K562 (cell line): ENCODE data around the gene SRF. TPM values are rescaled to one million over a fixed set of nuclear protein-coding genes. Genes with fewer than 3 reads are reported as not detected.

Source experiments
- ATAC-seq: fragments of 200-7000 bp; cut with Tn5 transposase; 3 replicates; pipeline ENCODE4 v1.9.1; 2020; ENCODE audit warnings: moderate library complexity
- BruUV-seq: library from RNA; stranded (reverse); fragments of 400-500 nt; replicated peaks from 2 replicates; lab custom pipeline; 2021; lab: Mats Ljungman, UMichigan
- CTCF ChIA-PET: fragments of 300-600 bp; formaldehyde crosslinking; extraction: SDS; loops from one replicate; lab custom pipeline; 2021; ENCODE audit warnings: low intra/inter-chr PET ratio; lab: Yijun Ruan, JAX
- POLR2A ChIA-PET: fragments of 300-600, 350-650 bp; sonication (Branson Sonifier 250); formaldehyde crosslinking; extraction: SDS; loops from one replicate; lab custom pipeline; 2021; ENCODE audit warnings: antibody characterized with exemption, inconsistent platforms; lab: Yijun Ruan, JAX
- DNase-seq, 4 experiments: peaks; one replicate each; pipeline versions ENCODE4 v3.0.0 to v3.0.0-alpha.2; 2011 to 2018; ENCODE audit warnings: low spot score in 3 of 4, mixed read lengths in 3 of 4; ENCODE audit errors: extremely low read depth in 1 of 4
- FAIRE-seq: peaks from 2 replicates; lab custom pipeline; 2011; peaks lifted over from hg19 to GRCh38; lab: Jason Lieb, UNC
- H2AFZ ChIP-seq: 2 replicates; pipeline ENCODE4 v1.6.0; 2011; ENCODE audit warnings: low read depth, low read length, control low read depth, inconsistent platforms
- H3K27ac ChIP-seq: fragments of 200-600 bp; 3 replicates; pipeline ENCODE4 v1.8.0; 2011; ENCODE audit warnings: low read depth, mild to moderate bottlenecking, control low read depth, inconsistent platforms, low read length, moderate library complexity, mixed read lengths; ENCODE audit errors: extremely low read depth
- H3K27me3 ChIP-seq, 2 experiments: fragments of 300-600 bp in 1 of 2; 2 replicates in 1 of 2; 3 replicates in 1 of 2; pipeline versions ENCODE4 v1.6.0 to v1.8.0; 2011; ENCODE audit warnings: inconsistent platforms in 2 of 2, low read length in 2 of 2, mild to moderate bottlenecking in 1 of 2, mixed read lengths in 1 of 2, moderate library complexity in 1 of 2; ENCODE audit not compliant: control insufficient read depth in 2 of 2, insufficient read depth in 2 of 2
- H3K36me3 ChIP-seq: fragments of 300-600 bp; 3 replicates; pipeline ENCODE4 v1.8.0; 2011; ENCODE audit warnings: mild to moderate bottlenecking, low read length, inconsistent platforms; ENCODE audit not compliant: control insufficient read depth, insufficient read depth
- H3K4me1 ChIP-seq, 2 experiments: fragments of 200-600 bp in 1 of 2; replicated peaks in 1 of 2; 2 replicates in 1 of 2; 3 replicates in 1 of 2; pipeline versions ENCODE4 v1.5.1 to v1.8.0; 2011; ENCODE audit warnings: inconsistent platforms in 2 of 2, low read length in 2 of 2, mild to moderate bottlenecking in 1 of 2, mixed read lengths in 1 of 2, moderate library complexity in 1 of 2; ENCODE audit not compliant: control insufficient read depth in 2 of 2, insufficient read depth in 2 of 2
- H3K4me2 ChIP-seq: 2 replicates; pipeline ENCODE4 v1.6.1; 2011; ENCODE audit warnings: low read length, control low read depth, inconsistent platforms, mixed read lengths; ENCODE audit not compliant: insufficient read depth
- H3K4me3 ChIP-seq: fragments of 200-600 bp; sonication (generic), shearing (Covaris generic); 2 replicates; pipeline ENCODE4 v1.5.1; 2016; ENCODE audit warnings: control low read depth, inconsistent platforms
- H3K79me2 ChIP-seq: fragments of 200-600 bp; 3 replicates; pipeline ENCODE4 v1.8.0; 2011; ENCODE audit warnings: low read length, inconsistent platforms; ENCODE audit not compliant: control insufficient read depth, insufficient read depth
- H3K9ac ChIP-seq, 2 experiments: 2 replicates each; pipeline versions ENCODE4 v1.6.0 to v1.6.1; 2011; ENCODE audit warnings: low read depth in 2 of 2, low read length in 2 of 2, control low read depth in 1 of 2, inconsistent platforms in 1 of 2, mild to moderate bottlenecking in 1 of 2, mixed read lengths in 1 of 2; ENCODE audit not compliant: insufficient read depth in 1 of 2
- H3K9me1 ChIP-seq: one replicate; pipeline ENCODE4 v1.6.0; 2011; ENCODE audit warnings: inconsistent platforms, mild to moderate bottlenecking, low read length, moderate library complexity; ENCODE audit not compliant: control insufficient read depth, insufficient read depth
- H3K9me3 ChIP-seq: replicated peaks from 2 replicates; pipeline ENCODE4 v1.5.1; 2011; ENCODE audit warnings: low read depth, low read length, inconsistent platforms; ENCODE audit not compliant: control insufficient read depth, insufficient read depth
- H4K20me1 ChIP-seq: replicated peaks from 2 replicates; pipeline ENCODE4 v1.6.1; 2011; ENCODE audit warnings: low read length, inconsistent platforms, mixed read lengths; ENCODE audit not compliant: control insufficient read depth, insufficient read depth
- CBFB ChIP-seq: sonication (generic); formaldehyde crosslinking; IDR thresholded peaks from 2 replicates; pipeline ENCODE4 v1.4.0; 2020; ENCODE audit warnings: mild to moderate bottlenecking, missing genetic modification reagents
- HCFC1 ChIP-seq: IDR thresholded peaks from 2 replicates; pipeline ENCODE4 v1.6.1; 2012; ENCODE audit warnings: low read depth, low read length, improper control_type of control experiment
- HMGN3 ChIP-seq: IDR thresholded peaks from 2 replicates; pipeline ENCODE4 v1.6.1; 2011; ENCODE audit warnings: borderline replicate concordance, low read depth, mild to moderate bottlenecking, mixed read lengths, low read length; ENCODE audit not compliant: insufficient read length; ENCODE audit errors: extremely low read depth
- HNRNPK ChIP-seq: fragments of 200-400 bp; formaldehyde crosslinking; IDR thresholded peaks from one replicate; pipeline ENCODE4 v1.6.1; 2018; ENCODE audit warnings: mild to moderate bottlenecking, low read depth, low read length; ENCODE audit not compliant: poor library complexity, severe bottlenecking
- PYGO2 ChIP-seq: fragments of 450-650 bp; IDR thresholded peaks from 2 replicates; pipeline ENCODE4 v1.6.1; 2016; ENCODE audit warnings: mild to moderate bottlenecking, missing genetic modification characterization, moderate library complexity, missing compliant biosample characterization
- SMAD2 ChIP-seq: fragments of 150-350 bp; IDR thresholded peaks from 2 replicates; pipeline ENCODE4 v1.6.1; 2014; ENCODE audit warnings: low read depth, mild to moderate bottlenecking, low read length
- TCF3 ChIP-seq: sonication (generic); formaldehyde crosslinking; IDR thresholded peaks from 2 replicates; pipeline ENCODE4 v1.4.0; 2020; ENCODE audit warnings: mild to moderate bottlenecking, missing genetic modification reagents
- TFAM ChIP-seq: fragments of 250-450 bp; sonication (Bioruptor Pico); conservative IDR thresholded peaks from 2 replicates; pipeline ENCODE4 v1.5.0; 2021; ENCODE audit warnings: mild to moderate bottlenecking, moderate library complexity
- ZNF24 ChIP-seq: fragments of 450-650 bp; IDR thresholded peaks from 2 replicates; pipeline ENCODE4 v1.6.1; 2016
- ZNF41 ChIP-seq: fragments of 250-450 bp; sonication (Bioruptor Pico); conservative IDR thresholded peaks from 2 replicates; pipeline ENCODE4 v1.4.0; 2020; ENCODE audit warnings: mild to moderate bottlenecking
- ZNF644 ChIP-seq: fragments of 200-800 bp; sonication (Bioruptor generic); IDR thresholded peaks from 2 replicates; pipeline ENCODE4 v1.6.1; 2016; ENCODE audit warnings: low read depth, missing genetic modification characterization, missing compliant biosample characterization
- ZNF707 ChIP-seq: fragments of 250-450 bp; sonication (Bioruptor Pico); conservative IDR thresholded peaks from 2 replicates; pipeline ENCODE4 v1.8.0; 2022; ENCODE audit warnings: inconsistent platforms, mild to moderate bottlenecking, moderate library complexity
- WGBS: fragments of 100-300 bp; shearing (Covaris generic); methylation state at CpG from one replicate; pipeline ENCODE4 v1.1.6; 2016; ENCODE audit warnings: low coverage, mixed read lengths; ENCODE audit not compliant: insufficient coverage; ENCODE audit errors: missing lambda C conversion rate; 5-methylcytosine and 5-hydroxymethylcytosine counted together
- in situ Hi-C: fragments of 300-500 bp; cut with MboI; formaldehyde crosslinking; loops from 4 replicates; pipeline ENCODE4 v1.15.0; 2018; ENCODE audit warnings: inconsistent platforms, mixed read lengths
- intact Hi-C: fragments of 100-400 bp; cut with micrococcal nuclease; formaldehyde crosslinking; loops from 2 replicates; pipeline ENCODE4 v1.14.2; 2022
- polyA plus RNA-seq, 8 experiments: library from polyadenylated mRNA; depleted of rRNA in 4 of 8; stranded (reverse) in 5 of 8; unstranded in 3 of 8; fragments of >200 nt; fragmentation: Nextera tagmentation in 2 of 8; fragmentation: Illumina TruSeq in 1 of 8; extraction: Ambion mirVana in 2 of 8; extraction: Trizol in 1 of 8; gene quantifications; 2 replicates each; pipeline versions ENCODE4 v1.2.1 to v1.2.3, GENCODE V29; 2011 to 2014; ENCODE audit warnings: inconsistent platforms in 1 of 8, missing spikeins in 1 of 8
- total RNA-seq, 7 experiments: library from RNA; depleted of rRNA in 6 of 7; stranded (reverse); fragments of >200 nt in 6 of 7; fragmentation: Illumina TruSeq in 2 of 7; extraction: Trizol in 2 of 7; gene quantifications; 2 replicates each; pipeline versions ENCODE4 v1.2.1 to v1.2.3, GENCODE V29; 2011 to 2021; ENCODE audit warnings: low replicate concordance in 1 of 7
- TF ChIP-seq, protein P1 (sequence below): fragments of 250-450 bp; sonication (Bioruptor Pico); IDR thresholded peaks from 2 replicates; pipeline ENCODE4 v1.4.0; 2020; ENCODE audit warnings: mild to moderate bottlenecking
- TF ChIP-seq, protein P2 (sequence below): fragments of 250-450 bp; sonication (Bioruptor Pico); IDR thresholded peaks from 2 replicates; pipeline ENCODE4 v1.8.0; 2022; ENCODE audit warnings: moderate library complexity, mild to moderate bottlenecking, inconsistent platforms
- TF ChIP-seq, protein P3 (sequence below): fragments of 450-650 bp; IDR thresholded peaks from 2 replicates; pipeline ENCODE4 v1.6.1; 2016

The SRF gene
- total and polyA plus RNA-seq, 9 of the 15 experiments (the other 6 are each of a cell fraction or from before 2014, with no cell fraction given), result 2.5 to 37.0 (median 24.6) TPM

DNA sequence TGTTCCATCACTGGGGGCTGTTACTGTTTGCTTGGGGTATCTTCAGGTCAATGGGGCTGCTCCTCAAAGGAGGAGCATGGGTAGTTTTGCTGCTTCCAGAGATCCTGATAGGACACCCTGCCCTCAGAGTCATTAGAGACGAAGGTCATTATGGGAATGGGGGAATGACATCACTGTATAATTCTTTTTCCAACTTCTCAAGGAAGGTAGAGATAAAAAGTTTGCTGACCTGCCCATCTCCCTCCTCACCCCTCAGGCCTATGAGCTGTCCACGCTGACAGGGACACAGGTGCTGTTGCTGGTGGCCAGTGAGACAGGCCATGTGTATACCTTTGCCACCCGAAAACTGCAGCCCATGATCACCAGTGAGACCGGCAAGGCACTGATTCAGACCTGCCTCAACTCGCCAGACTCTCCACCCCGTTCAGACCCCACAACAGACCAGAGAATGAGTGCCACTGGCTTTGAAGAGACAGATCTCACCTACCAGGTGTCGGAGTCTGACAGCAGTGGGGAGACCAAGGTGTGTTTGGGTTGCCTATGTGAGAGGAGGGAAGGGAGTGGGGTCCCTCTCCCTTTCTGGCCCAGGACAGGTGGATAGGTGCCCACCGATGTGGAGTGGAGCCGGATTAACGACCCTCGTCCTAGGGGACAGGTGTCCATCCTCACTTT, 2.7 kb downstream of the SRF start:
- Histone ChIP-seq H3K9ac (peak overlapping the region; percentile 82 to 90; a peak in 3 of 4 replicates), H3K36me3 (peaks cover 46% of the 10 kb centered on the region), H4K20me1 (peaks cover 32% of the 10 kb centered on the region), H3K9me3 (no peaks in the 10 kb centered on the region), H2AFZ (no peak overlapping the region), H3K4me2 (peak overlapping the region; percentile 99), H3K9me1 (peaks cover 6% of the 10 kb centered on the region), H3K4me3 (peak overlapping the region; percentile 83), H3K79me2 (peaks cover 41% of the 10 kb centered on the region), H3K27ac (peak overlapping the region; percentile 27), H3K27me3 (no peaks in the 10 kb centered on the region), H3K4me1 (peaks cover 30 to 45% of the 10 kb centered on the region in 2 experiments)
- intact Hi-C loops (loop anchor here (5.0 kb wide), 2 partner anchors 74 to 194 kb away; partner anchors contain the start of gene ZNF318), in situ Hi-C loops (no loop called here)
- DNase-seq (peak in 1 of 4 experiments; percentile 31), FAIRE-seq (no peak), ATAC-seq (no peak)
- POLR2A ChIA-PET, result interaction anchor here (0.5 to 5.5 kb wide), 33 partner anchors 8 to 905 kb away, joined by 3 to 40 read pairs (median 4); partner anchors contain the start of genes CUL9, DNPH1, KLC4 and MRPL2
- 50% methylated on average over 10 of the region's 11 CpGs for WGBS
- CTCF ChIA-PET, result interaction anchor here (0.6 kb wide), 1 partner anchor 314 kb away, joined by 3 read pairs; no protein-coding TSS in a partner anchor
- BruUV-seq, result no TSS peak
- TF ChIP-seq, protein P1, sequence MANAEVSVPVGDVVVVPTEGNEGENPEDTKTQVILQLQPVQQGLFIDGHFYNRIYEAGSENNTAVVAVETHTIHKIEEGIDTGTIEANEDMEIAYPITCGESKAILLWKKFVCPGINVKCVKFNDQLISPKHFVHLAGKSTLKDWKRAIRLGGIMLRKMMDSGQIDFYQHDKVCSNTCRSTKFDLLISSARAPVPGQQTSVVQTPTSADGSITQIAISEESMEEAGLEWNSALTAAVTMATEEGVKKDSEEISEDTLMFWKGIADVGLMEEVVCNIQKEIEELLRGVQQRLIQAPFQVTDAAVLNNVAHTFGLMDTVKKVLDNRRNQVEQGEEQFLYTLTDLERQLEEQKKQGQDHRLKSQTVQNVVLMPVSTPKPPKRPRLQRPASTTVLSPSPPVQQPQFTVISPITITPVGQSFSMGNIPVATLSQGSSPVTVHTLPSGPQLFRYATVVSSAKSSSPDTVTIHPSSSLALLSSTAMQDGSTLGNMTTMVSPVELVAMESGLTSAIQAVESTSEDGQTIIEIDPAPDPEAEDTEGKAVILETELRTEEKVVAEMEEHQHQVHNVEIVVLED, result no peak
- TF ChIP-seq TFAM (CRISPR knock-in tag) (no peak), TCF3 (CRISPR knock-in tag) (no peak), PYGO2 (tag) (no peak), ZNF707 (CRISPR knock-in tag) (no peak), ZNF41 (no peak), HMGN3 (no peak), CBFB (CRISPR knock-in tag) (no peak), ZNF24 (no peak), HNRNPK (no peak), SMAD2 (no peak), ZNF644 (tag) (no peak), HCFC1 (no peak)
- TF ChIP-seq, protein P2, sequence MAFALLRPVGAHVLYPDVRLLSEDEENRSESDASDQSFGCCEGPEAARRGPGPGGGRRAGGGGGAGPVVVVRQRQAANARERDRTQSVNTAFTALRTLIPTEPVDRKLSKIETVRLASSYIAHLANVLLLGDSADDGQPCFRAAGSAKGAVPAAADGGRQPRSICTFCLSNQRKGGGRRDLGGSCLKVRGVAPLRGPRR (CRISPR knock-in tag), result no peak
- TF ChIP-seq, protein P3, sequence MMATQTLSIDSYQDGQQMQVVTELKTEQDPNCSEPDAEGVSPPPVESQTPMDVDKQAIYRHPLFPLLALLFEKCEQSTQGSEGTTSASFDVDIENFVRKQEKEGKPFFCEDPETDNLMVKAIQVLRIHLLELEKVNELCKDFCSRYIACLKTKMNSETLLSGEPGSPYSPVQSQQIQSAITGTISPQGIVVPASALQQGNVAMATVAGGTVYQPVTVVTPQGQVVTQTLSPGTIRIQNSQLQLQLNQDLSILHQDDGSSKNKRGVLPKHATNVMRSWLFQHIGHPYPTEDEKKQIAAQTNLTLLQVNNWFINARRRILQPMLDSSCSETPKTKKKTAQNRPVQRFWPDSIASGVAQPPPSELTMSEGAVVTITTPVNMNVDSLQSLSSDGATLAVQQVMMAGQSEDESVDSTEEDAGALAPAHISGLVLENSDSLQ, result peak; percentile 20; the same call in 1 of the 2 replicates
